ENCODE data around the gene FAT1.
"Not testable (repeated sequence)": the region's sequence is repeated elsewhere in the genome, so short reads cannot be mapped to it uniquely, and the experiment has no call there.

FAT1 gene

DNA sequence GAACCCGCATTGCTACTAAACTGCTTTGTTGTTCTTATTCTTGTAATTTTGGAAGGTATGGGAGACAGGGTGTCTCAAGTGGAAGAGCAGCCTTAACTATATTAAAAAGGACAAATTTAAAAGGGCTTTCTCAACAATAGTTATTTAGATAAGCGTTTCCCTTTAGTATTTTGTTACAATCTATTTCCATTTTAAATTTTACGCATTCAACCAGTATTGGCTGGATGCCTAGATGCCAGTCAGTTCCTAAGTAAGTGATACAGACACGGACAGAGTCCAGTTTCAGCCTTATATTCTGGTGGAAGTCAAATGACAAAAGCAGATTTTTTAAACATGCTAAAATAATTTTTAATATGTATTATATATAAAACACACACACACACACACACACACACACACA is 28.3 kb downstream of the FAT1 start:
- peak; percentile 2 for DNase-seq

DNA sequence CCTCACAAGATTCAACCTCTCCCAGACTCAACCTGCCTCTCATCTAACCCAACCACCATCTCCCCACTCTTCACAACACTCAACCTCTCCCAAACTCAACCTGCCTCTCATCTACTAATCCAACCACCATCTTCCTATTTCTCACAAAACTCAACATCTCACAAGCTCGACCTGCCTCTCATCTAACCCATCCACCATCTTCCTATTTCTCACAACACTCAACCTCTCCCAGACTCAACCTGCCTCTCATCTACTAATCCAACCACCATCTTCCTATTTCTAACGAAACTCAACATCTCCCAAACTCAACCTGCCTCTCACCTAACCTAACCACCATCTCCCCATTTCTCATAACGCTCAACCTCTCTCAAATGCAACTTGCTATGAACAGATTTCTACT is 29.8 kb downstream of the FAT1 start:
- no peak for DNase-seq

DNA sequence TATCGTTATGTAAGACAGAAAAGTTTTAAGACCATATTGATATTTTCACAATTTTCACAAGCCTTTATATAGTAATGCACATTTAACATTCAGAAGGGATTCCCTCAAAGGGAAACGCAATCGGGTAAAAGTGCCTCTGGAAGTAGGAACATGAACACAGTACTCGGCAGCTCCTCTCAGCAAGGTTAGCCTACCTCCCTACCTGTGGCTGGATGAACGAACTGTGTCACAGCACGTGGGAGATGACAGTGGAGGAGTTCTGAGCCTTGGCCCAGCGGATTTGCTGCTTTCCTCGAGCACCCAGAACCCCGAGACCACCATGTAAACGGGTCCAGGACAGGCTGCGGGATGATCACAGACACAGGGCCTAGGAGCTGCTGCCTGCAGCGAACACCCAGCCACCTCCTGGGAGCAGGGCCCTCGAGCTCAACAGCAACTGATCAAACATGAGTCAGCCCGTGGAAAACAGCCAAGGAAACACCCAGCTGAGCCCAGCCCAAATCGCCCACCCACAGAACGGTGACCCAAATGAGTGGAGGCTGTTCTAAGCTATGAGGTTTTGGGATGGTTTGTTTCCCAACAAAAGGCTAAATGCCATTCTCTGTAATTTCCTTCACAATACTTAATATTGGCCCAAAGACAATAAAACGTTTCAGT is 30.4 kb downstream of the FAT1 start:
- peak; percentile 0 for DNase-seq

DNA sequence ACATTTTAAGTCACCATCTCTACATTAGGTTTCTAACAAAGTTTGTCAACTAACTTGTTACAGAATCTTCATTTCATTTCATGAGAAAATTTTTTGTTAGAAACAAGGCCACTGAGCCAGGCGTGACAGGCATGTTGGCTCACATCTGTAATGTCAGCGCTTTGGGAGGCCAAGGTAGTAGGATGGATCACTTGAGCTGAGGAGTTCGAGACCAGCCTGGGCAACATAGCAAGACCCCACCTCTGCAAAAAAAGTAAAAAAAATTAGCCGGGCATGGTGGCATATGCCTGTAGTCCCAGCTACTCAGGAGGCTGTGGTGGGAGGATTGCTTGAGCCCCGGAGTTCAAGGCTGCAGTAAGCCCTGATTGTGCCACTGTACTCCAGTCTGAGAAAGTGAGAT is 32.3 kb downstream of the FAT1 start:
- no peak for DNase-seq

DNA sequence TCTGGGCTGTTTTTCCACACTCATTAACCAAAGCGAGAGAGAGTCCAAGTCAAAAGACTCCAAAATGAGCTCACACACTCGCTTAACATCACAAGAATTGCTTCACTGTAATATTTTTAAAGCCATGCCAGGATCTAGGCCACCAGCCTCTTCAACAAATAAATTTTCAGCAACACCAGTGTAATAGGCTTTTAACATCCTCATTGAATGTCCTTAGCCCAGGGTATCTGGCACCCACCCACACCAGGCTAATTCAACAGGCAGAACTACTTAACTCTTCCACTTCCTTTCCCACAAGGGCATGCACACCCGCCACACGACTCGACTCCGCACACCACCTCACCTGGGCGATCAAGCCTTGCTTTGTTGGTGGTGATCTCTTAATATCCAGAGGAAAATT is 34.2 kb downstream of the FAT1 start:
- no peak for DNase-seq

DNA sequence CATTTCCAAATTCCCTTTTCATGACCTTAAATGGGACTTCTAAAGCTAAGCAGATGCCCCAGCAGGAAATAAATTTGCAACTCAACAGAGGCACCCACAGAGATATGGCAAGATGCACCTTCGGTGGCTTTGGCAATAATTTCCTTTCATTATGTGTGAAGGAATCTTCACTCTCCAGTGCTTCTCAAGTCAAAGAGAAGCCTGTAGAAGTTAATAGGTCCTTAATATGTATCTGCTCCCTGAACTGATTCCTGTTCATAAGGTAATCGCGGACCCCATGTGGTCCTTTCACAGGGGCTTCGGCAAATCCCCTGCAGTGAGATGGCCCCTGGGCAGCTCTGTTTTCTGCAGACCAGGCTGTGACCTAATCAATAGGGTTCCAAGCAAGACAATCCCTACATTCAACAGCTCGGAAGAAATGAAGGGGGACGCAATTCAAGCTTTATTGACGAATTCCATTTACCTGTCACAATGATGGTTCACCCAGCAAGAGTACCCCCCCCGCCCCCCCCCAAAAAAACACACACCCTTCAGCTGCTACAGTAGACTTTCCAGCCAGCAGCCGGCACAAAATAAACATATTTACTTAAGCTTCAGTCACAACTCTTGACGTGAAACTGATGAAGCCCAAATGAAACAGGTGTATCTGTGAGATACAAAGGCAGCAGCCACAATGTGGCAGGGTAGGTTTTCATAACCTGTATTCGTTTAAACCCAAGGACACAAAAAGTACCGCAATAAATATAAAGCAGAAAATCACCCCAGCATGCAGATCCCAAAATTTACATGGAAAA is 35.3 kb downstream of the FAT1 start:
- DNase-seq, result no peak

DNA sequence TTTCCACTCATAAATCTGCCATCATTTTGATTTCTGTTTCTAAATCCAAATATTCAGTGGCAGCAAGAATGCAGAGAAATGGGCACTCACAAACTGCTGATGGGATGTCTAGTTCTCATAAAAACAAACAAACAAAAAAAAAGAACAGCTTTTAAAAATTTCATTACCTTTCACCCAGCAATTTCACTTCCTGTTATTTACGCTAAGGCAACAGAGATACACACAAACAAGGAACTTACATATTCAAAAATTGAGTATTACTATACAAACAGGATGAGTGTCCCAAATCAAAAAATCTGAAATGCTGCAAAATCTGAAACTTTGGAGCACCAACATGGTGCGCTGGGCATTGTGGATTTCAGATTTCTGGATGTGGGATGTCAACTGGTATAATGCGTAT is 36.4 kb downstream of the FAT1 start:
- DNase-seq, result no peak

DNA sequence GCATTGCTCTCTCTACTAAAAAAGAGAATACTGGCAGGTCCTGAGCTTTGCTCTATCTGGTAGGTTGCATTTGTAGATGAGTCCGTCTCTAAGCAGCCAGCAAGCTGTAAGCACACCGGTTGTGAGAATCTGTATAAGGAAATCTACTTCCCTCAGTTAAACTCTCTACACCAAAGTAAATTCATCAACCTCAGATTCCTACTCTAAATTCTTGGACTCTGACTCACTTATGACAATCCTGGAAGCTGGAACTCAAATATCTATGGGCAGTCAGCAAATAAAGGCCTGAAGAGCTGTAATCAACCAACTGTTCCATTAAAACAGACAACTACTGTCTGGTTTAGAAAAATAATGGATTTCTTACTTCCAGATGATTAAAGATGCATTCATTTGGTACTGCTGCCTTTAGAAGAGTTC is 37.9 kb downstream of the FAT1 start:
- DNase-seq, result no peak

DNA sequence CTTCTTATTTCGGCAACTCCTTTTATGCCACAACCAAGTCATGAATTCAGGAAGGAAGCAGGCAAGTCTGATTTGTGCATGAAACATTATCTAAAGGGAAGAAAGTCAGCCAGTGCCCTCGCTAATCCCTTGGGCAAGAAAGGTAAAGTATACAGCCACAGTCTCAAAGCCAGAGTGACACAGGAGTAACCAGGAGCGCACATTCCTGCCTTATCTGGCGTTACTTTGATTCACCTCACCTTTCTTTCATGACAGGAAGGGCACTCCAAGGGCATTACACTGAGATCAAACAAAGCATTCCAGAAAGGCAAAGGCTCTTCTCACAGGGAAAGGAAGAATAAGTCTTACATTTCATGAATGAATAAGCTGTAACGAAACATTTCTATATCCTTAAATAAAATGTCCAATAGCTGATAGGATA is 38.8 kb downstream of the FAT1 start:
- DNase-seq, result no peak

DNA sequence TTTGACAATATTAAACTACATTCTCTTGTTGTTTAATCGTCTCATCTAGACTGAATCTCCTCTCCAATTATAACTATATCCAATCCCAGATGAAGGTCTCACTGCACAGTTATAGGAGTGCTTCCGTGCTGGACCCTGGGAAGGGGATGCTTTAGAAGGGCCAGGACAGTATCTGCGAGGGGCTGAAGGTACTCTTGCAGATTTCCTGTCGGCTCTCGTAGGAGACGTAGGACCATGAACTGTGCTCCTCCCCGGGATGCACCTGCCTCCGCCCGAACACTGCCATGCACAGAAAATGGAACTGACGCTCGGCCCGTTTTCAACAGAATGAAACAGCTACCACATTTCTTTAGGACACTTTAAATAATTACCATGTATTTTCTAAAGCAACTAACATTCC is 39.4 kb downstream of the FAT1 start:
- no peak for DNase-seq

DNA sequence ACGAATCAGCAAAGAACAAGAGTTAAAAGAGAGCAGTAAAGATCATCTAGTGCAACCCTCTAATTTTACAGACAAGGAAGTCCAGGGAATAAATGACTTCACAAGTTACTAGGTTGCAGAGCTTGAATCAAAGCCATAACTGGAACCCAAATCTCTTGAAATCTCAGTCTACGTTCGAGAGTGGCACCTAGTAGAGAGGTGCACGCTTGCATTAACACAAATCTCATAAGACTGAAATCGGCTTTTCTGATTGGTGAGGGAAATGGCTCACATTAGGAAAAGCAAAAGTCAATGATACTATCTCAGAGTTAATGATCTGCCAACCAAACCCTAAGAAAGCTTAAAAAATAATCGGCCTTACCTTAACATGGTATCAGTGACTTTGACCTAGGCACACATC is 43.0 kb downstream of the FAT1 start:
- DNase-seq, result no peak

DNA sequence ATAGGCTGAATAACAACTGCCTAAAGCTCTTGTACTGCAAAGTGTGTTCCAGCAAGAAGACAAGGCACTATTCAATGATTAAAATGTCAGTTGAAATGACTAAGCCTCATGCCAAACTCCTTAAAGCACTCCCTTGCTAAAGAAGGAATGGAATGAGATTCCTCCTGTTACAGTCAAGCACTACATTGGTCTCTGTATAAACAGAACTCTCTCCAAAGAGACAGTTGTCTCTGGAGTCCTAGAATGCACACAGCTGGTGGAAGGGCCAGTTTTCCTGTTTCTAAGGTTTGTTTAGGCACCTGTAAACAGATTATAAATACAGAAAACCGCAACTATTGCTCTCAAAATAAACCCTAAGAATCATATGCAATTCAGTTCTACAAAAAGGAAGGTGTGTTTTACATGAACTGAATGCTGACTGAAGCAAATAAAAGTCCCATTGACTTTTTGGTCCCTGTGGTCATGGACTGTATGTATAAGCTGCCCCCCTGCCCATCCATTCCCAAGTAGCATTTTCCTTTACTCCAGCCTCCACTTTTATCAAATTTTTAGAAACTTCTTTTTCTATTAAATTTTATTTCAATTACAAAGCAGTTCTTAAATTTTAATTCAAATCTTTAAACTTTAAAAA is 47.0 kb downstream of the FAT1 start:
- DNase-seq, result no peak

DNA sequence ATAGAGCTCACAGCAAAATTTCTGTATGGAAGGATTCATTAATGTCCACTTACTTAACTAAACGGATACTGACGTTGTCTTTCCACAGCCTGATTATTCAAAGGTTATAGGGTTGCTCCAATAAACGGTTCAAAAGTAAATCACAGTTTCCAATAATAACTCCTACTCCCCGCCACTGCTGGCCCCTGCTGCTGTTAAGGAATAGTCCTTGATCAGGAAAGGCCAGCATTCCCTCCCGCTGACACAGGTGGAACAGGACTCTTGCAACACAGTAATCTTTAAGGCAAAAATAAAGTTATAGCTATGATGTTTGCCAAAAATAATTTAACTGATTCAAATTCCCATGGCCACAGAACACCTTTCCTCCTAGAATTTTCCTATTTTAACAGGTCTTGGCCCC is 53.9 kb downstream of the FAT1 start:
- no peak for DNase-seq

DNA sequence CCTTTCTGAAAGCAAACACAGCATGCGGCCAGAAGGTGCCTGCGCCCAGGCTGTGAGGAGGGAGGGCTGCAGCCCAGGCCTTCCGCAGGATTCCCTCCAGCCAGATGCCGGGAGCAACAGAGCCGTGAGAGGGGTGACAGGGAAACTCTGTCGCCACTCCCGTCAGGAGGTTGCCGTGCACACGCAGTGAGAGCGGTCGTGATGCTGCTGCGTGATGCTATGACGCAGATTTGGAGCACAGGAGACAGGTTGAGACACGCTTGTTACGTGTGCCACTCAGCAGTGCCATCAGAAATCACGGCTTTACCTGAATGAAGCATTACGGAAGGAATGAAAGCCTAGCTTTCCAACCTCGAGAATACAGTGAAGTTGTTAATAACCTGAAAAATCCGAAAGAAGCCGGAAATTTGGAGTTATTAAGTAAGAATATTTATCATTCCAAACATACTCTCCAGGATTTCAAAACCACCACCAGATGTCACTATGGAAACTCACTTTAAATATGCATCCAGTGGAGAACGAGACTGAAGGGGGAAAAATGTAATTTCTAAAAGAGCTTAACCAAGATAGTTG is 54.4 kb downstream of the FAT1 start:
- DNase-seq, result no peak

DNA sequence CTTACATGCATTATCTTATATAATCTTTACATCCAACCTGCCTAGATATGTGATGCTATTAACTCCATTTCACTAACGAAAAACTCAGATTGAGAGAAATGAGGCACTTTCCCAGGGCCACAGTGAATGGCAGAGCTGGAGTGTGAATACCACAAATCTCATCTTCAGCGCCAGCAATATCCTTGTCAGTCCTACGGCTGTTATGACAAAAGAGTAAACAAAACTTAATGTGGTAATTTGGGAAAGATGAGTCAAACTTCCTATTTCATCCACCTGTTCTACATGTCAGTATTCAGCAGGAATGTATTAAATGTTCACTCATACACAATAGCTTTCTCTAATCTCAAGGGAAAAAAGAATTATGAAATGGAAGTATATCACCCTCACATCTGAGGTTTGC is 56.9 kb downstream of the FAT1 start:
- no peak for DNase-seq

DNA sequence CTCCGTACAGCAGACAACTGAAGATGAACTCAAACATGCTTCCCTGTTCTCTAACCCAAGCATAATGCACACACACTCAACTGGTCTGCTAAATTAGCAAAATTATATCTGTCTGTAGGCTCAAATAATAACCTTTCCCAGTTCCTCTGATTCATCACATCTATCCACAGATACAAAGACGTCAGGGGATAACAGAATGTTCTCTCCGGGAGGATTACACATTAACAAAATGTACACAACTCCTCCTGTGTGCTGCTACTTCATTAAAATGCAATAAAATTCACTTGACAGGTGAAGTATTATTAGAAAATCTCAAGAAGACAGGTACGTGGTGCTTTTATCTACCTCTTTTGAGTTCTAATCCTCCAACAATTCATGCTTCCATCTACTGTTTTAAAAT is 57.4 kb downstream of the FAT1 start:
- no peak for DNase-seq

DNA sequence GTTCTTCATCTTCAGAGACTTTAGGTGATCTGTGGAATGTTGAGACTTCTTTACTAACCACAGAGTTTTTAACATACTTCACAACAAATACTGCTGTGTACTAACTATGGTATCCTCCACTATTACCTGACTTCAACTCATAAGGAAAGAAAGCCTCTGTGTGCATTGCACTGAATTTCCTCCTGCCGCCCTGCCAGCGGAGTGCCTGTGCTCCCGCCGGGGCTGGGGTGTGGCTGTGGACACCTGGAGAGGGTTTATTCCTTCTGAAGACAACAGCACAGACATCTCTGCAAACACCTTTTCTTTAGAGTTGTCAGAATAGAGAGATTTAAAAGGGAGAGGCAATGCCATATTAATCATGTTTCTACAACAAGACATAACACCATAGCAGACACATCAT is 63.3 kb downstream of the FAT1 start:
- no peak for DNase-seq

DNA sequence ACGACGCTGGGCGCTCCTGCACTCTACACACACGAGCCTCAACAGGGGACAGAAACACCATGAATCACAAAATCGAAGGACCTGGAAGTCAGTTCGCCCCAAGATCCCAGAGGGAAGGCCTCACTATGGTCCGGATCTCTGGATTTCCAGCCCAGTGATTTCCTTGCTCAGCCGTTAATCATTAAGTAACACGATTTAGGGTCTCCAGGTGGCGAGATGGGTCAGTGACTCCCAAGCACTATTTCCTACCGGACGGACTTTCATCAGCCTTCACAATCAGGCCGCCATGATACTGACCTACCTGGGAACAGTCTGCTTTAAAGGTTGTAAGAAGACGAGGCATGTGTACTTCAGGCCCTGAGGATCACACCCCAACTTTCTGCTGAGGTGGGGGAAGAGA is 63.7 kb downstream of the FAT1 start:
- no peak for DNase-seq

DNA sequence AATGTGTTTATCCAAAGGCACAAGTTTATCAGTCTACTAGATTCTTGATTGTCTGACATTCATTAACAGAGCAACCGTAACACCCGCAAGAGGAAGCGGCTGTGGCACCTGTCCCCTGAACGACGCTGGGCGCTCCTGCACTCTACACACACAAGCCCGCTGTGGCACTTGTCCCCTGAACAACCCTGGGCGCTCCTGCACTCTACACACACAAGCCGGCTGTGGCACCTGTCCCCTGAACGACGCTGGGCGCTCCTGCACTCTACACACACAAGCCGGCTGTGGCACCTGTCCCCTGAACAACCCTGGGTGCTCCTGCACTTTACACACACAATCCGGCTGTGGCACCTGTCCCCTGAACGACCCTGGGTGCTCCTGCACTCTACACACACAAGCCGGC is 64.2 kb downstream of the FAT1 start:
- not testable (repeated sequence) for DNase-seq

DNA sequence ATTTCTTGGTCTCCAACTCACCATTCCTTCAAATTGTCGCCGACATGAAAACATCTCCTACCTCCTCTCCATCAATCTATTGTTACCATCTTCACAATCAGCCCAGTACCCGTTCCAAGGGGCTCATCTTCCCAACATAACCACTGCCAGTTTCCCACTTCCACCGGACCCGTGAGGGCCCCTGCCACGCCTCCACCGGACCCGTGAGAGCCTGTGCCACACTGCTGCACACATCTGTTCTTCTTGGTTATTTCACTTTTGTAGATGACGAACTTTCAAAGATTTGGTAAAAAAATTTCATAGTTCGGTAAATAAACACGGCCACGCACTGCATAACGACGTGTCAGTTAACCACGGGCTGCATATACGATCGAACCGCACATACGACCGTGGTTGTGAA is 65.0 kb downstream of the FAT1 start:
- DNase-seq, result no peak

DNA sequence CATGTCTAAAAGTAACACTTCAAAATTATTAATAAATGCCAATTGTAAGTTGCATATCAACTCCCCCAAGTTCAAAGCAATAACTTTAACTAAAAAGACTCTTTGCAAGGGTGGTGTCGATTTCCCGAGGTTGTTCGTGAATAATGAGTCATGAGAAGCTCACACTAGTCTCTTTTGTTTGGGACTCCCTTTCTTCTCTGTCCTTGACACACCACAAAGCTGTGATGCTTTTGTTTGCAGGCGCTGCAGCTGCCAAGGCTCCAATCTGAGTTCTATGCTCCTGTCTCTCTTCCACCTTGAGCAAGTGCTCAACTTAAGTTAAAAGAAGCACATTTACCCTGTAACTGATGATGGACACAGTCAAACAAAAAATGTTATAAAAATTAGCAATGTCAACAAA is 65.9 kb downstream of the FAT1 start:
- no peak for DNase-seq

DNA sequence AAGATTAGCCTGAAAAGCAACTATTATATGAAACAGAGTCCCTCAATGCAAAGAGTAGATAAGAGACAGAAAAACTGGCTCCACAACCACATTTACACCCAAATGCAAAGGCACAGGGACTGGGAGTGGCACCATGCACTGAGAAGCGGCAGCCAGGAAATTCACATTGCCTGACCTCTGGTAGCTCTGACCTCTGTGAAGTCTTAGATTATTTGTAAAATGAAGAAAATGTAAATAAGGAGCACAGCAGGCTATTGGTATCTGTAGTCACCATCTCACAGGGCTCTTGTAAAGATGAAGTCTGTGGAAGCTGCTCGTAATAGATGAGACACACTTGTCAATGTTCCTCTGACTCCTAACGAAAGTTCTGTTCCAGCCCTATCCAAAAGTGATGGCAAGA is 69.7 kb downstream of the FAT1 start:
- DNase-seq, result no peak

DNA sequence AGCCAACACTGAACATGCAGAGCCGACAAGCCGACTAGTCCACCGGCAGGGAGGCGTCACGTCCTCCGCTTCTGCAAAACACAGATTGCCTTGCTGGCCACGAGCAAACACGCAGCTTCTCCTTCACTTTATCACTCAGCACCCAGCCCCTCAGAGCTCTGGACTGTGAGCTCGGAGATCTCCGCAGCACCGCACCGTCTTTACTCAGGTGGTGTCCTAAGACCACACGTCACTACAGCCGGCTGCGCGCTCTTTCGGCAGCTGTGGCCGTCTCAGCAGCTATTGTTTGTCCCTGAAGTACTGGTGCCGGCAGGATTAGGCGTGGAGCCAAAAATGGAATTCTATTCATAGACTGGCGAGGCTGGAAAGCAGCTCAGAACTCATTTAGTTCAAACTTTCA is 72.0 kb downstream of the FAT1 start:
- peak; percentile 61 for DNase-seq

DNA sequence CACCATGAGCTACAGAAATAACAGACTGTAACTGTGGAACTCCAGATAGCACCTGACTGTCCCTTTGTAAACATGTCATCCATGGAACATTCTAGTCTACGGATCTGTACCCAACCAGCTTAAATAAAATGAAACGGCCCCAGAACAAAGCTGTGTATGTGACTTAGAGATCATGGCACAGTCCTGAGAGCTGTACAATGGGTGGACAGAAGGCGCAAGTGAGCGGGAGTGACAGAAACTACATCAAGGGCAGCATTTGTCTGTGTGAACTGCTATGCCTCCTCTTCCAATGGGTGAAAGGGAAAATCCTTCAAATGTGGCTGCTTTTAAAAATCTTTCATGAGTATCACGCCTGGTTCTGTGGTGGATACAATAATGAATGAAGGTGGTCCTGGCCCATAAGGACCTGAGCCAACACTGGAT is 72.5 kb downstream of the FAT1 start:
- no peak for DNase-seq
